GM12878 (cell line): ENCODE data around the gene CIAO2B. TPM values are rescaled to one million over a fixed set of nuclear protein-coding genes. Genes with fewer than 3 reads are reported as not detected.
A peak's percentile ranks its signal among the peaks of the same experiment; 100 is the strongest.
"Not testable (repeated sequence)": the region's sequence is repeated elsewhere in the genome, so short reads cannot be mapped to it uniquely, and the experiment has no call there.

Experiments
- ATAC-seq: fragments of 200-7000 bp; cut with Tn5 transposase; 3 replicates; pipeline ENCODE4 v1.9.1; 2020; ENCODE audit warnings: mild to moderate bottlenecking, moderate library complexity
- BruUV-seq: library from RNA; stranded (reverse); fragments of 400-500 nt; replicated peaks from 2 replicates; lab custom pipeline; 2021; lab: Mats Ljungman, UMichigan
- CTCF ChIA-PET: fragments of 300-600 bp; sonication (Branson Sonifier 250); formaldehyde crosslinking; extraction: SDS; loops from one replicate; lab custom pipeline; 2021; ENCODE audit warnings: inconsistent platforms; lab: Yijun Ruan, JAX
- POLR2A ChIA-PET: fragments of 350-600 bp; formaldehyde crosslinking; extraction: SDS; loops from one replicate; lab custom pipeline; 2021; ENCODE audit warnings: inconsistent platforms; lab: Charles Lee
- RAD21 ChIA-PET: fragments of 300-600 bp; sonication (Branson Sonifier 250); formaldehyde crosslinking; loops from one replicate; lab custom pipeline; 2023; ENCODE audit warnings: antibody characterized with exemption; ENCODE audit not compliant: unreplicated experiment; lab: Charles Lee
- SMC1A ChIA-PET: fragments of 300-600 bp; sonication (Branson Sonifier 250); formaldehyde crosslinking; loops from one replicate; lab custom pipeline; 2023; ENCODE audit not compliant: unreplicated experiment, uncharacterized antibody; lab: Charles Lee
- DNase-seq: peaks from one replicate; pipeline ENCODE4 v3.0.0-alpha.2; 2011; ENCODE audit warnings: low read depth, low spot score
- FAIRE-seq: peaks from 3 replicates; lab custom pipeline; 2011; peaks lifted over from hg19 to GRCh38; lab: Jason Lieb, UNC
- H2AFZ ChIP-seq: 2 replicates; pipeline ENCODE4 v1.6.0; 2011; ENCODE audit warnings: low read depth, low read length, control low read depth; ENCODE audit not compliant: control insufficient read depth
- H3K27ac ChIP-seq: 2 replicates; pipeline ENCODE4 v1.5.1; 2011; ENCODE audit warnings: control low read depth; ENCODE audit not compliant: control insufficient read depth, insufficient read depth
- H3K27me3 ChIP-seq, 2 experiments: replicated peaks in 1 of 2; 2 replicates each; pipeline versions ENCODE4 v1.6.0 to v1.6.1; 2011; ENCODE audit warnings: low read length in 1 of 2; ENCODE audit not compliant: control insufficient read depth in 2 of 2, insufficient read depth in 2 of 2
- H3K36me3 ChIP-seq, 2 experiments: 2 replicates each; pipeline ENCODE4 v1.5.1; 2011; ENCODE audit warnings: low read length in 1 of 2; ENCODE audit not compliant: control insufficient read depth in 2 of 2, insufficient read depth in 2 of 2
- H3K4me1 ChIP-seq: 2 replicates; pipeline ENCODE4 v1.6.1; 2011; ENCODE audit warnings: mild to moderate bottlenecking, low read length, moderate library complexity, mixed read lengths; ENCODE audit not compliant: control insufficient read depth, insufficient read depth
- H3K4me2 ChIP-seq: 2 replicates; pipeline ENCODE4 v1.6.0; 2011; ENCODE audit warnings: control low read depth; ENCODE audit not compliant: control insufficient read depth, insufficient read depth
- H3K4me3 ChIP-seq: fragments of 200-600 bp; sonication (generic); 2 replicates; pipeline ENCODE4 v1.5.1; 2016
- H3K79me2 ChIP-seq: 2 replicates; pipeline ENCODE4 v1.6.0; 2011; ENCODE audit warnings: low read length; ENCODE audit not compliant: control insufficient read depth, insufficient read depth
- H3K9ac ChIP-seq: 2 replicates; pipeline ENCODE4 v1.8.0; 2011; ENCODE audit warnings: low read length, control low read depth, mixed read lengths; ENCODE audit not compliant: control insufficient read depth, insufficient read depth
- H3K9me3 ChIP-seq: replicated peaks from 3 replicates; pipeline ENCODE4 v1.5.1; 2011; ENCODE audit warnings: mild to moderate bottlenecking, low read length; ENCODE audit not compliant: control insufficient read depth, insufficient read depth
- H4K20me1 ChIP-seq: 2 replicates; pipeline ENCODE4 v1.6.0; 2011; ENCODE audit not compliant: control insufficient read depth, insufficient read depth
- BHLHE40 ChIP-seq, 2 experiments: fragments of 450-650 bp in 1 of 2; IDR thresholded peaks; 2 replicates each; pipeline ENCODE4 v1.6.1; 2011 to 2017; ENCODE audit warnings: low read depth in 2 of 2, borderline replicate concordance in 1 of 2, improper control_type of control experiment in 1 of 2, low read length in 1 of 2, mild to moderate bottlenecking in 1 of 2
- PAX5 ChIP-seq: IDR thresholded peaks from 2 replicates; pipeline ENCODE4 v1.6.1; 2011; ENCODE audit warnings: low read depth, low read length, borderline replicate concordance
- RAD51 ChIP-seq: fragments of 450-650 bp; IDR thresholded peaks from 2 replicates; pipeline ENCODE4 v1.6.1; 2016; ENCODE audit warnings: moderate library complexity, mild to moderate bottlenecking, inconsistent platforms
- TCF7 ChIP-seq: IDR thresholded peaks from 2 replicates; pipeline ENCODE4 v1.6.1; 2014; ENCODE audit warnings: antibody characterized with exemption, borderline replicate concordance
- WGBS: methylation state at CpG from one replicate; pipeline ENCODE4 v1.1.6; 2016; ENCODE audit warnings: low lambda C conversion rate; ENCODE audit not compliant: insufficient replicate concordance, insufficient coverage; ENCODE audit errors: missing lambda C conversion rate; 5-methylcytosine and 5-hydroxymethylcytosine counted together
- in situ Hi-C: fragments of 300-500 bp; cut with MboI; formaldehyde crosslinking; loops from 9 replicates; pipeline ENCODE4 v1.14.3; 2018; ENCODE audit warnings: mixed read lengths
- intact Hi-C: fragments of 100-400 bp; cut with micrococcal nuclease; formaldehyde crosslinking; loops from one replicate; pipeline ENCODE4 v1.14.2; 2022; ENCODE audit not compliant: unreplicated experiment
- polyA plus RNA-seq, 11 experiments: library from polyadenylated mRNA; depleted of rRNA in 4 of 11; unstranded in 6 of 11; stranded (reverse) in 5 of 11; fragments of >200 nt; fragmentation: Nextera tagmentation in 4 of 11; fragmentation: Illumina TruSeq in 1 of 11; extraction: Ambion mirVana in 4 of 11; extraction: Trizol in 1 of 11; gene quantifications; 1 replicate in 1 of 11; 2 replicates in 10 of 11; pipeline versions ENCODE4 v1.2.1 to v1.2.3, GENCODE V29; 2011 to 2016; ENCODE audit warnings: inconsistent platforms in 2 of 11, missing spikeins in 2 of 11, low read depth in 1 of 11
- total RNA-seq, 4 experiments: library from RNA; depleted of rRNA in 3 of 4; stranded (reverse); fragments of >200 nt in 3 of 4; fragmentation: Illumina TruSeq in 1 of 4; extraction: Trizol in 1 of 4; gene quantifications; 2 replicates each; pipeline versions ENCODE4 v1.2.1 to v1.2.3, GENCODE V29; 2013 to 2021

Gene CIAO2B
- total and polyA plus RNA-seq, 10 of the 15 experiments (the other 5 are each of a cell fraction or from before 2014, with no cell fraction given), result 76.4 to 241 (median 138) TPM

GRCh38 chr16:66935314-66936011 is 1.3 kb upstream of the CIAO2B start, which contains the start of gene CES2:
CES2 (plus strand) TSS chr16:66935516; CDS start chr16:66935636, 120 bp downstream.
- FAIRE-seq, result no peak
- Histone ChIP-seq H3K9me3 (no peaks in the 10 kb centered on the region), H3K9ac (peak within 1 kb of the TSS; percentile 94), H3K79me2 (peaks cover 33% of the 10 kb centered on the region), H3K27ac (peak within 1 kb of the TSS; percentile 94), H3K4me3 (peak within 1 kb of the TSS; percentile 78), H3K4me1 (peaks cover 7% of the 10 kb centered on the region), H3K4me2 (peak within 1 kb of the TSS; percentile 73), H4K20me1 (no peaks in the 10 kb centered on the region), H3K27me3 (no peaks in the 10 kb centered on the region), H2AFZ (peak within 1 kb of the TSS; percentile 87), H3K36me3 (peaks cover 0 to 3% of the 10 kb centered on the region in 2 experiments; a peak in 1 of 4 replicates)
- CTCF ChIA-PET, result no interaction called here
- no peak for DNase-seq
- ATAC-seq, result no peak
- POLR2A ChIA-PET, result interaction anchor here (0.5 to 1.0 kb wide), 2 partner anchors 9 to 203 kb away, joined by 3 to 5 read pairs; no protein-coding TSS in a partner anchor
- in situ Hi-C loops, result loop anchor here (10.0 kb wide), 1 partner anchor 59 kb away; no protein-coding TSS in a partner anchor
- intact Hi-C loops, result no loop called here
- SMC1A ChIA-PET, result no interaction called here
- RAD21 ChIA-PET, result no interaction called here
- no TSS peak for BruUV-seq
- 53% methylated on average over 44 of the region's 44 CpGs for WGBS
- TF ChIP-seq PAX5 (peak; percentile 19; the same call in 1 of the 2 replicates), TCF7 (no peak)

- WGBS, result 3% methylated on average over 23 of the region's 24 CpGs
- SMC1A ChIA-PET, H3K9me3 ChIP-seq, intact Hi-C loops, H3K27me3 ChIP-seq, DNase-seq, H4K20me1 ChIP-seq, H3K4me1 ChIP-seq, H3K36me3 ChIP-seq: not testable (repeated sequence)
- TF ChIP-seq RAD51 (peak; percentile 68; the same call in 1 of the 2 replicates), BHLHE40 (IDR thresholded peaks at IDR 0.05; ENCODE audit: borderline replicate concordance in 1 of 2, low read depth in 2 of 2, low read length in 1 of 2) (peak in 1 of 2 experiments; percentile 60; a peak in 2 of 4 replicates)
- H3K27ac ChIP-seq, result peak overlapping the region; percentile 94
- CTCF ChIA-PET, result interaction anchor here (0.8 to 1.3 kb wide), 2 partner anchors 62 to 67 kb away, joined by 3 to 4 read pairs; no protein-coding TSS in a partner anchor
- RAD21 ChIA-PET, result interaction anchor here (0.6 kb wide), 1 partner anchor 23 kb away, joined by 3 read pairs; no protein-coding TSS in a partner anchor
- peaks cover 33% of the 10 kb centered on the region for H3K79me2 ChIP-seq
- POLR2A ChIA-PET, result interaction anchor here (0.5 kb wide), 1 partner anchor 204 kb away, joined by 5 read pairs; no protein-coding TSS in a partner anchor
- BruUV-seq, result TSS peak; percentile 79
- peak; percentile 59 for FAIRE-seq
- peak overlapping the region; percentile 78 for H3K4me3 ChIP-seq
- ATAC-seq, result peak; percentile 48
- H3K9ac ChIP-seq, result peak overlapping the region; percentile 94
- H2AFZ ChIP-seq, result peak overlapping the region; percentile 87; the same call in 1 of the 2 replicates
- H3K4me2 ChIP-seq, result peak overlapping the region; percentile 73
- in situ Hi-C loops, result loop anchor here (10.0 kb wide), 1 partner anchor 60 kb away; no protein-coding TSS in a partner anchor
Observed at GRCh38 chr16:66934839-66935313, 674 bp upstream of the CIAO2B start.
